ENCODE results near the gene CPNE2.
A peak's percentile ranks its signal among the peaks of the same experiment; 100 is the strongest.

The CPNE2 gene

GRCh38 chr16:57058291-57058861 lies 34.0 kb upstream of the CPNE2 start:
- Histone ChIP-seq H2BK5ac (ENCODE audit: low read depth, low read length, poor library complexity, severe bottlenecking) (no peak overlapping the region), H2AK5ac (ENCODE audit: low read length, severe bottlenecking) (no peak overlapping the region), H2BK120ac (ENCODE audit: low read depth, low read length) (no peak overlapping the region), H3K4me3 (ENCODE audit: insufficient read depth in 1 of 2, low read depth in 1 of 2, low read length in 2 of 2) (no peak overlapping the region), H3K9me3 (ENCODE audit: control insufficient read depth, low read length) (no peaks in the 10 kb centered on the region), H3K4me1 (ENCODE audit: control insufficient read depth, insufficient read depth, low read depth, low read length) (peaks cover 10% of the 10 kb centered on the region), H4K8ac (ENCODE audit: low read length) (no peak overlapping the region), H3K9ac (ENCODE audit: low read length) (no peak overlapping the region), H2BK15ac (ENCODE audit: low read depth, poor library complexity, severe bottlenecking) (no peak overlapping the region), H3K27ac (ENCODE audit: low read length, poor library complexity, severe bottlenecking) (no peak overlapping the region), H3K14ac (ENCODE audit: low read length in 2 of 2) (no peak overlapping the region), H3K23ac (ENCODE audit: low read length in 2 of 2) (peak overlapping the region in 1 of 2 experiments; percentile 32), H4K91ac (ENCODE audit: low read length) (no peak overlapping the region), H3K79me1 (replicated peaks; ENCODE audit: low read length, poor library complexity, severe bottlenecking) (no peaks in the 10 kb centered on the region), H3K27me3 (ENCODE audit: control insufficient read depth in 1 of 2, insufficient read depth in 1 of 2, low read length in 2 of 2) (no peaks in the 10 kb centered on the region), H2BK12ac (ENCODE audit: low read length in 2 of 2) (no peak overlapping the region), H2AFZ (ENCODE audit: low read depth, low read length) (no peak overlapping the region), H3K4me2 (ENCODE audit: low read length, poor library complexity, severe bottlenecking) (no peak overlapping the region), H3K36me3 (ENCODE audit: control insufficient read depth in 1 of 2, insufficient read depth in 2 of 2, low read depth in 1 of 2, low read length in 2 of 2) (peaks cover 20 to 68% of the 10 kb centered on the region in 2 experiments), H3K4ac (ENCODE audit: low read depth in 1 of 2, low read length in 2 of 2) (no peak overlapping the region), H3K18ac (ENCODE audit: low read depth in 1 of 2, low read length in 2 of 2) (no peak overlapping the region)
- DNase-seq: no peak
- WGBS: 81% methylated on average over 9 of the region's 9 CpGs

DNA sequence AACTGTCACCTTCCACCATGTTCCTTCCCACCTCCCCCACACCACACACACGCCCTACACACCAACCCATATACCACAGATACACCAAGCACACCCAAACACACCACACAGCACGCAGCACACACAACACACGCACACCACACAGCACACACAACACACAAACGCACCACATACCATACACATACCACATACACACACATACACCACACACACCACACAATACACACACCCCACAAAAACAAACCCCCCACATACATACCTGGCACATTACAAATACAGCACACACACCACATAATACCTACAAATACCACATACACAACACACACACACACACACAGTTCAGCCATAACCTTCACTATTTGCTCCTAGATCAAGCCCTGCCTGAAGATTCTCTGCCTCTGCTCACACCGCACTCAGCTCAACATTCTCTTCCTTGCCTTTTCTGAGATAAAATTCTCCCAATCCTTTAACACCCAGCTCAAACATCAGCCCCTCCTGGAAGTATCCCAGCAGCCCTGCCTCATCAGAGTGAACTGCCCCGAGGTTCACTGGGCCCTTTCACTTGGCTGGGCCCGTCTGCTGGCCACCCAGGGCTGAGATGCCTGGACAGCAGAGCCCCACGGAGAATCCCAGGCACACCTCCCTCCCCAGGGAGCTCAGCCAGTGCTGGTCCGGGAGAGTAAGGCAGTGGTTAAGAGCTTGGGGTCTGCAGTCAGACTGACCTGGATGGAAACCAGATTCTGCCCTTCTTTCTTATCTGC lies 31.9 kb upstream of the CPNE2 start:
- Histone ChIP-seq H3K23ac (ENCODE audit: low read length in 2 of 2) (peak overlapping the region in 1 of 2 experiments; percentile 85), H3K9ac (ENCODE audit: low read length) (peak overlapping the region; percentile 66), H3K36me3 (ENCODE audit: control insufficient read depth in 1 of 2, insufficient read depth in 2 of 2, low read depth in 1 of 2, low read length in 2 of 2) (peaks cover 11 to 57% of the 10 kb centered on the region in 2 experiments), H2AK5ac (ENCODE audit: low read length, severe bottlenecking) (no peak overlapping the region), H3K9me3 (ENCODE audit: control insufficient read depth, low read length) (no peaks in the 10 kb centered on the region), H2AFZ (ENCODE audit: low read depth, low read length) (no peak overlapping the region), H4K91ac (ENCODE audit: low read length) (no peak overlapping the region), H3K4ac (ENCODE audit: low read depth in 1 of 2, low read length in 2 of 2) (no peak overlapping the region), H2BK5ac (ENCODE audit: low read depth, low read length, poor library complexity, severe bottlenecking) (no peak overlapping the region), H3K4me2 (ENCODE audit: low read length, poor library complexity, severe bottlenecking) (no peak overlapping the region), H2BK15ac (ENCODE audit: low read depth, poor library complexity, severe bottlenecking) (no peak overlapping the region), H3K27me3 (ENCODE audit: control insufficient read depth in 1 of 2, insufficient read depth in 1 of 2, low read length in 2 of 2) (no peaks in the 10 kb centered on the region), H3K4me3 (ENCODE audit: insufficient read depth in 1 of 2, low read depth in 1 of 2, low read length in 2 of 2) (no peak overlapping the region), H4K8ac (ENCODE audit: low read length) (peak overlapping the region; percentile 53), H2BK12ac (ENCODE audit: low read length in 2 of 2) (peak overlapping the region; percentile 66 to 67), H2BK120ac (ENCODE audit: low read depth, low read length) (no peak overlapping the region), H3K4me1 (ENCODE audit: control insufficient read depth, insufficient read depth, low read depth, low read length) (peaks cover 10% of the 10 kb centered on the region), H3K18ac (ENCODE audit: low read depth in 1 of 2, low read length in 2 of 2) (peak overlapping the region in 1 of 2 experiments; percentile 77), H3K14ac (ENCODE audit: low read length in 2 of 2) (peak overlapping the region in 1 of 2 experiments; percentile 94), H3K27ac (ENCODE audit: low read length, poor library complexity, severe bottlenecking) (no peak overlapping the region), H3K79me1 (replicated peaks; ENCODE audit: low read length, poor library complexity, severe bottlenecking) (no peaks in the 10 kb centered on the region)
- DNase-seq: no peak
- WGBS: 88% methylated on average over 9 of the region's 9 CpGs

DNA sequence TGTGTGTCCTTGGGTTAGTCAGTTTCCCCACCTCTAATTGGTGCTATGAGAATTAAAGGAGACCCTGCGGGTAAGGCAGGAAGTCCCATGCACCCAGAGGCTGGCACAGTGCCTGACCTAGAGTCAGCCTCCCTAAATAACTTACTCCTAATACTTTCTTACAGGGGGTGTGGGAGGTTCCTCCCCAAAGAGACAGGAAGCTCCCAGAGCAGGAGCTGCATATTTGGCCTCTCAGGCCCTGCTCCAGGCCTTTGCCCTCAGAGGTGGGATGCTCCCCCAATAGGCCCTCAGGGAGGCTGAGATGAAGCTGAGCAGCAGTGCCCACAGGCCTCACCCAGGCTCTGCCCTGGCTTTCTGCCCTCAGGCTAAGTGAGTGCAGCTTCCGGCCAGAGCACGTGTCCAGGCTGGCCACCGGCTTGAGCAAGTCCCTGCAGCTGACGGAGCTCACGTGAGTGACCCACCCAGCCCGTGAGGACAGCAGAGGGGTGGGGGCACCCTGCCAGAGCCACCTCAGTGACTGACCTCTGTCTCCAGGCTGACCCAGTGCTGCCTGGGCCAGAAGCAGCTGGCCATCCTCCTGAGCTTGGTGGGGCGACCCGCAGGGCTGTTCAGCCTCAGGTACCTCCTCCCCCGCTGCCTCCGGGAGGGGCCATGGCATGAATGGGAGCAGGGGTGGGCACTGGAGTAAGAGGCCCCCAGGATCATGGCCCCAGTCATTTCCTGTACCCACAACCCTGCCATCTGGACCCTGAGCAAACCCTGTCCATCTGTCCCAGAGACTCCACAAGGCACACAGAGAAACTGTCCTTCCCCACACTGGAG lies 31.1 kb upstream of the CPNE2 start:
- peak overlapping the region; percentile 3 to 74 for H3K18ac ChIP-seq (ENCODE audit: low read depth in 1 of 2, low read length in 2 of 2)
- WGBS: 77% methylated on average over 8 of the region's 11 CpGs

GRCh38 chr16:57062329-57062728 lies 30.1 kb upstream of the CPNE2 start:
- peak overlapping the region in 1 of 2 experiments; percentile 79 for H2BK12ac ChIP-seq (ENCODE audit: low read length in 2 of 2)
- H3K4ac ChIP-seq (ENCODE audit: low read depth in 1 of 2, low read length in 2 of 2): no peak overlapping the region
- peak; percentile 57 for DNase-seq
- H4K8ac ChIP-seq (ENCODE audit: low read length): no peak overlapping the region
- H3K36me3 ChIP-seq (ENCODE audit: control insufficient read depth in 1 of 2, insufficient read depth in 2 of 2, low read depth in 1 of 2, low read length in 2 of 2): peaks cover 10 to 61% of the 10 kb centered on the region in 2 experiments
- H3K23ac ChIP-seq (ENCODE audit: low read length in 2 of 2): no peak overlapping the region
- peak overlapping the region; percentile 66 for H3K9ac ChIP-seq (ENCODE audit: low read length)
- no peak overlapping the region for H3K27ac ChIP-seq (ENCODE audit: low read length, poor library complexity, severe bottlenecking)
- H3K14ac ChIP-seq (ENCODE audit: low read length in 2 of 2): no peak overlapping the region
- peak overlapping the region; percentile 75 for H4K91ac ChIP-seq (ENCODE audit: low read length)
- H2BK5ac ChIP-seq (ENCODE audit: low read depth, low read length, poor library complexity, severe bottlenecking): no peak overlapping the region
- no peak overlapping the region for H3K4me2 ChIP-seq (ENCODE audit: low read length, poor library complexity, severe bottlenecking)
- peaks cover 8% of the 10 kb centered on the region for H3K4me1 ChIP-seq (ENCODE audit: control insufficient read depth, insufficient read depth, low read depth, low read length)
- H3K79me1 ChIP-seq (replicated peaks; ENCODE audit: low read length, poor library complexity, severe bottlenecking): no peaks in the 10 kb centered on the region
- H3K27me3 ChIP-seq (ENCODE audit: control insufficient read depth in 1 of 2, insufficient read depth in 1 of 2, low read length in 2 of 2): peaks cover 0 to under 1% of the 10 kb centered on the region in 2 experiments
- peak overlapping the region; percentile 33 for H2BK15ac ChIP-seq (ENCODE audit: low read depth, poor library complexity, severe bottlenecking)
- H3K9me3 ChIP-seq (ENCODE audit: control insufficient read depth, low read length): no peaks in the 10 kb centered on the region
- no peak overlapping the region for H3K4me3 ChIP-seq (ENCODE audit: insufficient read depth in 1 of 2, low read depth in 1 of 2, low read length in 2 of 2)
- no peak overlapping the region for H2AK5ac ChIP-seq (ENCODE audit: low read length, severe bottlenecking)
- no peak overlapping the region for H2AFZ ChIP-seq (ENCODE audit: low read depth, low read length)
- WGBS: 64% methylated on average over 8 of the region's 8 CpGs
- no peak overlapping the region for H2BK120ac ChIP-seq (ENCODE audit: low read depth, low read length)
- no peak overlapping the region for H3K18ac ChIP-seq (ENCODE audit: low read depth in 1 of 2, low read length in 2 of 2)

More for the DNA sequence above, 31.1 kb upstream of the CPNE2 start:
- peak overlapping the region in 1 of 2 experiments; percentile 86 for H3K14ac ChIP-seq (ENCODE audit: low read length in 2 of 2)
- no peak overlapping the region for H3K4ac ChIP-seq (ENCODE audit: low read depth in 1 of 2, low read length in 2 of 2)
- H3K36me3 ChIP-seq (ENCODE audit: control insufficient read depth in 1 of 2, insufficient read depth in 2 of 2, low read depth in 1 of 2, low read length in 2 of 2): peaks cover 10 to 55% of the 10 kb centered on the region in 2 experiments
- DNase-seq: peak; percentile 50
- H3K23ac ChIP-seq (ENCODE audit: low read length in 2 of 2): no peak overlapping the region
- H2AK5ac ChIP-seq (ENCODE audit: low read length, severe bottlenecking): no peak overlapping the region
- H2BK15ac ChIP-seq (ENCODE audit: low read depth, poor library complexity, severe bottlenecking): no peak overlapping the region
- H3K9ac ChIP-seq (ENCODE audit: low read length): peak overlapping the region; percentile 66
- H3K9me3 ChIP-seq (ENCODE audit: control insufficient read depth, low read length): no peaks in the 10 kb centered on the region
- peak overlapping the region; percentile 36 for H4K91ac ChIP-seq (ENCODE audit: low read length)
- no peaks in the 10 kb centered on the region for H3K27me3 ChIP-seq (ENCODE audit: control insufficient read depth in 1 of 2, insufficient read depth in 1 of 2, low read length in 2 of 2)
- no peak overlapping the region for H2BK120ac ChIP-seq (ENCODE audit: low read depth, low read length)
- H4K8ac ChIP-seq (ENCODE audit: low read length): peak overlapping the region; percentile 39
- no peak overlapping the region for H2BK5ac ChIP-seq (ENCODE audit: low read depth, low read length, poor library complexity, severe bottlenecking)
- H3K79me1 ChIP-seq (replicated peaks; ENCODE audit: low read length, poor library complexity, severe bottlenecking): no peaks in the 10 kb centered on the region
- no peak overlapping the region for H3K27ac ChIP-seq (ENCODE audit: low read length, poor library complexity, severe bottlenecking)
- H3K4me3 ChIP-seq (ENCODE audit: insufficient read depth in 1 of 2, low read depth in 1 of 2, low read length in 2 of 2): no peak overlapping the region
- no peak overlapping the region for H3K4me2 ChIP-seq (ENCODE audit: low read length, poor library complexity, severe bottlenecking)
- no peak overlapping the region for H2AFZ ChIP-seq (ENCODE audit: low read depth, low read length)
- H2BK12ac ChIP-seq (ENCODE audit: low read length in 2 of 2): peak overlapping the region in 1 of 2 experiments; percentile 59
- H3K4me1 ChIP-seq (ENCODE audit: control insufficient read depth, insufficient read depth, low read depth, low read length): peaks cover 8% of the 10 kb centered on the region
